ENCODE results near the gene OR10P1. TPM values are rescaled to one million over a fixed set of nuclear protein-coding genes. Genes with fewer than 3 reads are reported as not detected.

OR10P1 gene
- total and polyA plus RNA-seq, 2 experiments from 2014 or later = not detected

DNA sequence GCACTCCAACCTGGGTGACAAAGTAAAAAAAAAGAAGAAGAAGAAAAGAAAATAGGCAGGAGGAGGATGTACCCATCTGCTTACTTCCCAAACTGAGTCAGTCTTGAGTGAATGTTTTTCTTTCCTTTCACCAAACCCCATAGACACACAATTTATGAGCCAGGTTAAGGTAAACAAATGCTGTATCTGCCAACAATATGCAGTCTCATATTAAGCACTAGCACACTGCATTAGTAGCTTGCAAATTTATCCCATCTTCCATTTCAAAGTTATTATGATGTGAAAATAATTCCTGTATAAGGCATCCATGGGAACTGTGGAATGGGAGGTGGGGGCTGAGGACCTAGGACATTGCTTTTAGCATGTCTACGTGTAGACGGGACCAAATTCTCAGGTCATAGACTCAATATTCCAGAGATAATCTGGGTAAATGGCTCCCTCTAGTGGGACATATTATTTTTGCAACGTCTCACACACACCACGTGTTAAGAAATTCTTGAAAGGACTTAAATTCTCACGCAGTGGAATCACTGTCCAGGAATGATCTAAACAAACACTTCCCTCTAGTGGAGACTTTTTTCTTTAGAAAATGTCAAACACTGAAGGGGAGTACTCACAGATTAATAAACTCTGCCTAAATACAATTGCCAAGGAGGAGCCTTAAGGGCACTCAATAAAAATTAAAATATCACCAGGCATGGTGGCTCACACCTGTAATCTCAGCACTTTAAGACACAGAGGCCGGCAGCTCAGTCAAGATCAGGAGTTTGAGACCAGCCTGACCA, 17.1 kb upstream of the OR10P1 start:
- H3K4me3 ChIP-seq = no peak overlapping the region
- no peaks in the 10 kb centered on the region for H3K4me1 ChIP-seq (ENCODE audit: low read depth)
- H3K36me3 ChIP-seq = no peaks in the 10 kb centered on the region
- H3K27ac ChIP-seq = no peak overlapping the region
- no peaks in the 10 kb centered on the region for H3K9me3 ChIP-seq (ENCODE audit: low read depth)
- peak; percentile 91 to 94 for DNase-seq (ENCODE audit: low read depth in 1 of 2, low spot score in 1 of 2)
- peaks cover 6% of the 10 kb centered on the region for H3K27me3 ChIP-seq
- TF ChIP-seq, protein P1, sequence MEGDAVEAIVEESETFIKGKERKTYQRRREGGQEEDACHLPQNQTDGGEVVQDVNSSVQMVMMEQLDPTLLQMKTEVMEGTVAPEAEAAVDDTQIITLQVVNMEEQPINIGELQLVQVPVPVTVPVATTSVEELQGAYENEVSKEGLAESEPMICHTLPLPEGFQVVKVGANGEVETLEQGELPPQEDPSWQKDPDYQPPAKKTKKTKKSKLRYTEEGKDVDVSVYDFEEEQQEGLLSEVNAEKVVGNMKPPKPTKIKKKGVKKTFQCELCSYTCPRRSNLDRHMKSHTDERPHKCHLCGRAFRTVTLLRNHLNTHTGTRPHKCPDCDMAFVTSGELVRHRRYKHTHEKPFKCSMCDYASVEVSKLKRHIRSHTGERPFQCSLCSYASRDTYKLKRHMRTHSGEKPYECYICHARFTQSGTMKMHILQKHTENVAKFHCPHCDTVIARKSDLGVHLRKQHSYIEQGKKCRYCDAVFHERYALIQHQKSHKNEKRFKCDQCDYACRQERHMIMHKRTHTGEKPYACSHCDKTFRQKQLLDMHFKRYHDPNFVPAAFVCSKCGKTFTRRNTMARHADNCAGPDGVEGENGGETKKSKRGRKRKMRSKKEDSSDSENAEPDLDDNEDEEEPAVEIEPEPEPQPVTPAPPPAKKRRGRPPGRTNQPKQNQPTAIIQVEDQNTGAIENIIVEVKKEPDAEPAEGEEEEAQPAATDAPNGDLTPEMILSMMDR (IDR thresholded peaks at IDR 0.05; ENCODE audit: low read depth, low read length) = peak; percentile 79

DNA sequence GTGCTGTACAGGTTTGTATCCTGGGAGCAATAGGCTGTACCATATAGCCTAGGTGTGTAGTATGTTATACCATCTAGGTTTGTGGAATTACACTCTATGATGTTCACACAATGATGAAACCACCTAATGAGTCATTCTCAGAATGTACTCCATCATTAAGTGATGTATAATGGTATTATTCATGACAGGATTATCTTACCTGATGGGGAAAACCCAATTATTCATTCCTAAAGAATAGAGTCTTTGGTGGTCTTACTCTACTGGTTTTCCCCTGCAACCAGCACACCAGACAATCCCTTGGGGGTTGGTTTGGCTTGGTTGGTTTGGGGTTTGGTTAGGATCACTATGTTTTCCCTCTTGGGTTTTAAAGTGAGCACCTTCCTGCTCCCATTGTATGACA, 12.6 kb upstream of the OR10P1 start:
- H3K27ac ChIP-seq = no peak overlapping the region
- no peaks in the 10 kb centered on the region for H3K36me3 ChIP-seq
- no peaks in the 10 kb centered on the region for H3K4me1 ChIP-seq (ENCODE audit: low read depth)
- no peak for DNase-seq (ENCODE audit: low read depth in 1 of 2, low spot score in 1 of 2)
- TF ChIP-seq, protein P1 (IDR thresholded peaks at IDR 0.05; ENCODE audit: low read depth, low read length) = no peak
- H3K4me3 ChIP-seq = no peak overlapping the region
- no peaks in the 10 kb centered on the region for H3K9me3 ChIP-seq (ENCODE audit: low read depth)
- H3K27me3 ChIP-seq = peaks cover 9% of the 10 kb centered on the region

DNA sequence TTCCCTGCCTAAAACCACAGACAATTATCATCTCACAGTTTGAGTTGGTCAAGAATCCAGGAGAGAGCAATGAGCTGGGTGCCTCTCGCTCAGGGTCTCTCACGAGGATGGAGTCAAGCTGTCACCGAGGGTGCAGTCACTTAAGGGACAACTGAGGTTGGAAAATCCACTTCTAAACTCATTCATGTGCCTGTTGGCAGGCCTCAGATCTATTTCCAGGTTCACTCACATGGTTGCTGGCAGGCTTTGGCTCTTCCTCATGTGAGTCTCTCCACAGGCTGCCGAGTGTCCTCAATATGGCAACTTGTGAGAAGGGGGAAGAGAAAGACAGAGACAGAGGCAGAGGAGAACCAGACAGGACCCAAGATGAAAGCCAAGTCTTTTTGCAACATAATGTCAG, 10.5 kb upstream of the OR10P1 start:
- Histone ChIP-seq H3K4me3 (no peak overlapping the region), H3K4me1 (ENCODE audit: low read depth) (peaks cover 5% of the 10 kb centered on the region), H3K27ac (no peak overlapping the region), H3K36me3 (no peaks in the 10 kb centered on the region), H3K9me3 (ENCODE audit: low read depth) (no peaks in the 10 kb centered on the region), H3K27me3 (peaks cover 9% of the 10 kb centered on the region)
- DNase-seq (ENCODE audit: low read depth in 1 of 2, low spot score in 1 of 2) = no peak
- TF ChIP-seq, protein P1 (IDR thresholded peaks at IDR 0.05; ENCODE audit: low read depth, low read length) = no peak

DNA sequence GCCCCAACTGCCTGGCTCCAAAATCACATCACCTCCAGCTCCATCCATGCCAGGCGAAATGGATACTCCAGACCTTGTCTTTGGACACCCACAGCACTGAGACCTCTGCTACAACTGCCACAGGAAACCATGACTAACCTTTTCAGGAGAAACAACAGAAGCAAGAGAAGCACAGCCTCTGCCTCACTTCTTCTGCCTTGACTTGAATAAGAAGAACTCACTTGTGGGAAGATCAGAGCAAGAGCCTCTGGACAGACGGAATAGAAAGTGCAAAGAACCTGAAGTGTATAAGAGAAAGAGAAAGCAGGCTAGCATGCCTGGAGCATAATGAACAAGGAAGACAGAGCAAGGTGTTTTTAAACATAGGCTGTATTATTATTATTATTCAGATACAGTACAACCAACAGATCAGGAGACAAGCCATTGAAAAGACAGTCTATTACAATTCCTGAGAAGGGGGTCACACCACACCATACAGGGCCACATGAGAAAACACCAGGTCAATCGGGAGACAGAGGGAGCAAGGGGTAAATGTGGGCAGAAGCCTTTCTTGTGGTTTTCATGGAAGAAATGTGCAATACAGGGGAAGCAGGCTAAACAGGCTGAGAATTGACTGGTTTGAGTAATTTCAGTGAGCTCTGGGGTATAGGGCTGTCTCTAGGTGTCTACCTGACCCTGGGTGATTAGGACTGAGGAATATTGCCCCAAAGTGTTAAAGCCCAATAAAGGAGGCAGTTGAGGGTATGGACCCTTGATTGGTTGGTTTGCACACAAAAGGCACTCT, 7.4 kb upstream of the OR10P1 start:
- Histone ChIP-seq H3K27me3 (peaks cover 10% of the 10 kb centered on the region), H3K4me1 (ENCODE audit: low read depth) (peaks cover 9% of the 10 kb centered on the region)

DNA sequence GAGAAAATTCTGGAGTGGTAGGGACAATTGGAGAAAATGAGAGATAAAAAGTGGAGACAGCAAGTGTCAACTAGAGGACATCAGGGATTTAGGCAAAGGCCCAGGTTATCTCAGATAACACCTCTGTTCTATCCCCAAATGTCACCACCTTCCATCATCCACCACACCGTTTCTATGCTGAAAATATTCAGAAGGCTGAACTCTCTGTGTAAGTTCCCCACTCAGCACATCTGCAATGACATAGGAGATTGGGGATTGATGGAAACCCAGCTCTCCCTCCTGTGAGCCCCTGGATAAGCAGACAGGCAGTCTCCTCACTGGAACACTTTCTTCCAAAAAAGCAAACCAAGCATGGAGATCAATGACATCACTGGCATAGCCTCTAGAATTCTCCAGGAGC, 5.6 kb upstream of the OR10P1 start:
- no peak overlapping the region for H3K4me3 ChIP-seq
- peaks cover 15% of the 10 kb centered on the region for H3K4me1 ChIP-seq (ENCODE audit: low read depth)

More for the DNA sequence above, 7.4 kb upstream of the OR10P1 start:
- Histone ChIP-seq H3K27ac (no peak overlapping the region), H3K36me3 (no peaks in the 10 kb centered on the region), H3K9me3 (ENCODE audit: low read depth) (no peaks in the 10 kb centered on the region), H3K4me3 (no peak overlapping the region)
- TF ChIP-seq, protein P1 (IDR thresholded peaks at IDR 0.05; ENCODE audit: low read depth, low read length) = no peak
- DNase-seq (ENCODE audit: low read depth in 1 of 2, low spot score in 1 of 2) = no peak

More for the DNA sequence above, 5.6 kb upstream of the OR10P1 start:
- TF ChIP-seq, protein P1 (IDR thresholded peaks at IDR 0.05; ENCODE audit: low read depth, low read length) = no peak
- peaks cover 10% of the 10 kb centered on the region for H3K27me3 ChIP-seq
- H3K27ac ChIP-seq = no peak overlapping the region
- no peaks in the 10 kb centered on the region for H3K36me3 ChIP-seq
- H3K9me3 ChIP-seq (ENCODE audit: low read depth) = no peaks in the 10 kb centered on the region
- no peak for DNase-seq (ENCODE audit: low read depth in 1 of 2, low spot score in 1 of 2)
